NCI-H446 (cell line): ENCODE measurements around the gene SCG5.

ENCODE experiments used
- DNase-seq, 2 experiments: peaks; one replicate each; lab custom pipeline; 2025; lab: John Stamatoyannopoulos, UW

The SCG5 gene

GRCh38 chr15:32723171-32723948 is 81.8 kb downstream of the SCG5 start:
- no peak for DNase-seq

GRCh38 chr15:32729700-32730395 is 88.3 kb downstream of the SCG5 start:
- DNase-seq, result no peak

GRCh38 chr15:32730677-32731654 is 89.5 kb downstream of the SCG5 start:
- no peak for DNase-seq

GRCh38 chr15:32732574-32733157 is 91.2 kb downstream of the SCG5 start:
- DNase-seq, result no peak

GRCh38 chr15:32733281-32733680 is 91.8 kb downstream of the SCG5 start:
- no peak for DNase-seq

- no peak for DNase-seq
These were observed 94.6 kb downstream of the SCG5 start for GRCh38 chr15:32735989-32736700.

GRCh38 chr15:32736701-32737061 is 95.2 kb downstream of the SCG5 start:
- no peak for DNase-seq

- no peak for DNase-seq
These were observed 95.8 kb downstream of the SCG5 start for GRCh38 chr15:32737304-32737703.

- DNase-seq, result no peak
These were observed 97.2 kb downstream of the SCG5 start for GRCh38 chr15:32738666-32739065.

- DNase-seq, result no peak
These were observed 98.1 kb downstream of the SCG5 start for GRCh38 chr15:32739522-32740063.

GRCh38 chr15:32743411-32744140 is 102.1 kb downstream of the SCG5 start:
- no peak for DNase-seq

GRCh38 chr15:32746116-32746857 is 104.8 kb downstream of the SCG5 start:
- DNase-seq, result no peak
